Measurements from ENCODE around the gene STRAP.

- TF ChIP-seq CTCF (IDR thresholded peaks at IDR 0.05) (no peak), POLR2A (IDR thresholded peaks at IDR 0.05) (no peak)
Measured at GRCh38 chr12:15875863-15876262, 6.3 kb upstream of the STRAP start.

Measured in body of pancreas (tissue), 4 donors.